Measurements from ENCODE around the gene SH3YL1. TPM values are rescaled to one million over a fixed set of nuclear protein-coding genes. Genes with fewer than 3 reads are reported as not detected.

SH3YL1 gene
- total and polyA plus RNA-seq, 2 experiments from 2014 or later, result 35.6 to 45.8 TPM

DNA sequence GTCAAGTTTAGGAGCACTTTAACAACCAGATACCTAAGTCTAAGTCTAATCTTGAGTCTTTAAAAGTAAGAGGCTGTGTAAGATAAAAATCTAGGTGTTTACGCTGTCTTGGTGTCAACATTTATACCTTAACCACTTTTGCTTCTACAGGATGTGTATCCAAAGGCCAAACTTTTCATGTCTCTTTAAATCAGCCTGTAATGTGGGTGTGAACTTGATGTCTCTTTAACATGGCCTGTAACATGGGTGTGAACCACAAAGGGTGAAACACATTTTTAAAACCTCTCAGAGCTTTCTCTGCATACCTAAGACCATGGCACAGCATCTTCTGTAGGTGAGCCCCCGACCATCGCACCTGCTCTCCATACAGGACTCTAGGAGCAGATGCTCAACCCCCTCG lies 40.4 kb downstream of the SH3YL1 start:
- no peak overlapping the region for H3K4me3 Mint-ChIP-seq
- H3K36me3 Mint-ChIP-seq (ENCODE audit: low read depth), result peaks cover 24% of the 10 kb centered on the region; the same call in 2 of the 3 replicates
- Histone ChIP-seq H3F3A (replicated peaks; ENCODE audit: low read depth) (no peaks in the 10 kb centered on the region), H2AFZ (no peak overlapping the region), H3K27ac (ENCODE audit: low read depth) (no peak overlapping the region), H3K36me3 (ENCODE audit: insufficient read depth) (peaks cover 5% of the 10 kb centered on the region; the same call in 1 of the 2 replicates), H3K4me1 (ENCODE audit: insufficient read depth) (no peaks in the 10 kb centered on the region), H3K79me2 (replicated peaks; ENCODE audit: insufficient read depth) (no peaks in the 10 kb centered on the region), H4K20me1 (replicated peaks; ENCODE audit: insufficient read depth) (peaks cover 3% of the 10 kb centered on the region; the same call in 1 of the 2 replicates), H3K27me3 (ENCODE audit: insufficient read depth) (no peaks in the 10 kb centered on the region), H3K9me2 (ENCODE audit: insufficient read depth) (no peaks in the 10 kb centered on the region), H3K4me2 (no peak overlapping the region), H3K4me3 (no peak overlapping the region)
- DNase-seq (ENCODE audit: low spot score) (no peak), ATAC-seq (no peak)
- TF ChIP-seq, protein P1, sequence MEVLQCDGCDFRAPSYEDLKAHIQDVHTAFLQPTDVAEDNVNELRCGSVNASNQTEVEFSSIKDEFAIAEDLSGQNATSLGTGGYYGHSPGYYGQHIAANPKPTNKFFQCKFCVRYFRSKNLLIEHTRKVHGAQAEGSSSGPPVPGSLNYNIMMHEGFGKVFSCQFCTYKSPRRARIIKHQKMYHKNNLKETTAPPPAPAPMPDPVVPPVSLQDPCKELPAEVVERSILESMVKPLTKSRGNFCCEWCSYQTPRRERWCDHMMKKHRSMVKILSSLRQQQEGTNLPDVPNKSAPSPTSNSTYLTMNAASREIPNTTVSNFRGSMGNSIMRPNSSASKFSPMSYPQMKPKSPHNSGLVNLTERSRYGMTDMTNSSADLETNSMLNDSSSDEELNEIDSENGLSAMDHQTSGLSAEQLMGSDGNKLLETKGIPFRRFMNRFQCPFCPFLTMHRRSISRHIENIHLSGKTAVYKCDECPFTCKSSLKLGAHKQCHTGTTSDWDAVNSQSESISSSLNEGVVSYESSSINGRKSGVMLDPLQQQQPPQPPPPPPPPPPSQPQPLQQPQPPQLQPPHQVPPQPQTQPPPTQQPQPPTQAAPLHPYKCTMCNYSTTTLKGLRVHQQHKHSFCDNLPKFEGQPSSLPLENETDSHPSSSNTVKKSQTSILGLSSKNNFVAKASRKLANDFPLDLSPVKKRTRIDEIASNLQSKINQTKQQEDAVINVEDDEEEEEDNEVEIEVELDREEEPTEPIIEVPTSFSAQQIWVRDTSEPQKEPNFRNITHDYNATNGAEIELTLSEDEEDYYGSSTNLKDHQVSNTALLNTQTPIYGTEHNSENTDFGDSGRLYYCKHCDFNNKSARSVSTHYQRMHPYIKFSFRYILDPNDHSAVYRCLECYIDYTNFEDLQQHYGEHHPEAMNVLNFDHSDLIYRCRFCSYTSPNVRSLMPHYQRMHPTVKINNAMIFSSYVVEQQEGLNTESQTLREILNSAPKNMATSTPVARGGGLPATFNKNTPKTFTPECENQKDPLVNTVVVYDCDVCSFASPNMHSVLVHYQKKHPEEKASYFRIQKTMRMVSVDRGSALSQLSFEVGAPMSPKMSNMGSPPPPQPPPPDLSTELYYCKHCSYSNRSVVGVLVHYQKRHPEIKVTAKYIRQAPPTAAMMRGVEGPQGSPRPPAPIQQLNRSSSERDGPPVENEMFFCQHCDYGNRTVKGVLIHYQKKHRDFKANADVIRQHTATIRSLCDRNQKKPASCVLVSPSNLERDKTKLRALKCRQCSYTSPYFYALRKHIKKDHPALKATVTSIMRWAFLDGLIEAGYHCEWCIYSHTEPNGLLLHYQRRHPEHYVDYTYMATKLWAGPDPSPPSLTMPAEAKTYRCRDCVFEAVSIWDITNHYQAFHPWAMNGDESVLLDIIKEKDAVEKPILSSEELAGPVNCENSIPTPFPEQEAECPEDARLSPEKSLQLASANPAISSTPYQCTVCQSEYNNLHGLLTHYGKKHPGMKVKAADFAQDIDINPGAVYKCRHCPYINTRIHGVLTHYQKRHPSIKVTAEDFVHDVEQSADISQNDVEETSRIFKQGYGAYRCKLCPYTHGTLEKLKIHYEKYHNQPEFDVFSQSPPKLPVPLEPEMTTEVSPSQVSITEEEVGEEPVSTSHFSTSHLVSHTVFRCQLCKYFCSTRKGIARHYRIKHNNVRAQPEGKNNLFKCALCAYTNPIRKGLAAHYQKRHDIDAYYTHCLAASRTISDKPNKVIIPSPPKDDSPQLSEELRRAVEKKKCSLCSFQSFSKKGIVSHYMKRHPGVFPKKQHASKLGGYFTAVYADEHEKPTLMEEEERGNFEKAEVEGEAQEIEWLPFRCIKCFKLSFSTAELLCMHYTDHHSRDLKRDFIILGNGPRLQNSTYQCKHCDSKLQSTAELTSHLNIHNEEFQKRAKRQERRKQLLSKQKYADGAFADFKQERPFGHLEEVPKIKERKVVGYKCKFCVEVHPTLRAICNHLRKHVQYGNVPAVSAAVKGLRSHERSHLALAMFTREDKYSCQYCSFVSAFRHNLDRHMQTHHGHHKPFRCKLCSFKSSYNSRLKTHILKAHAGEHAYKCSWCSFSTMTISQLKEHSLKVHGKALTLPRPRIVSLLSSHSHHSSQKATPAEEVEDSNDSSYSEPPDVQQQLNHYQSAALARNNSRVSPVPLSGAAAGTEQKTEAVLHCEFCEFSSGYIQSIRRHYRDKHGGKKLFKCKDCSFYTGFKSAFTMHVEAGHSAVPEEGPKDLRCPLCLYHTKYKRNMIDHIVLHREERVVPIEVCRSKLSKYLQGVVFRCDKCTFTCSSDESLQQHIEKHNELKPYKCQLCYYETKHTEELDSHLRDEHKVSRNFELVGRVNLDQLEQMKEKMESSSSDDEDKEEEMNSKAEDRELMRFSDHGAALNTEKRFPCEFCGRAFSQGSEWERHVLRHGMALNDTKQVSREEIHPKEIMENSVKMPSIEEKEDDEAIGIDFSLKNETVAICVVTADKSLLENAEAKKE (CRISPR knock-in tag; IDR thresholded peaks at IDR 0.05), result no peak
- TF ChIP-seq NANOG (IDR thresholded peaks at IDR 0.05; ENCODE audit: borderline replicate concordance) (no peak), CREB1 (CRISPR knock-in tag; IDR thresholded peaks at IDR 0.05; ENCODE audit: low read depth) (no peak), ZNF331 (CRISPR knock-in tag; IDR thresholded peaks at IDR 0.05; ENCODE audit: low read depth) (no peak), POLR2AphosphoS5 (IDR thresholded peaks at IDR 0.05; ENCODE audit: low read depth) (no peak), STAT1 (IDR thresholded peaks at IDR 0.05; ENCODE audit: unreplicated experiment) (no peak), ZNF114 (CRISPR knock-in tag; IDR thresholded peaks at IDR 0.05) (no peak), EZH2 (IDR thresholded peaks at IDR 0.05; ENCODE audit: low read depth, unreplicated experiment) (no peak), JUNB (IDR thresholded peaks at IDR 0.05; ENCODE audit: unreplicated experiment) (no peak)
- TF ChIP-seq, protein P2, sequence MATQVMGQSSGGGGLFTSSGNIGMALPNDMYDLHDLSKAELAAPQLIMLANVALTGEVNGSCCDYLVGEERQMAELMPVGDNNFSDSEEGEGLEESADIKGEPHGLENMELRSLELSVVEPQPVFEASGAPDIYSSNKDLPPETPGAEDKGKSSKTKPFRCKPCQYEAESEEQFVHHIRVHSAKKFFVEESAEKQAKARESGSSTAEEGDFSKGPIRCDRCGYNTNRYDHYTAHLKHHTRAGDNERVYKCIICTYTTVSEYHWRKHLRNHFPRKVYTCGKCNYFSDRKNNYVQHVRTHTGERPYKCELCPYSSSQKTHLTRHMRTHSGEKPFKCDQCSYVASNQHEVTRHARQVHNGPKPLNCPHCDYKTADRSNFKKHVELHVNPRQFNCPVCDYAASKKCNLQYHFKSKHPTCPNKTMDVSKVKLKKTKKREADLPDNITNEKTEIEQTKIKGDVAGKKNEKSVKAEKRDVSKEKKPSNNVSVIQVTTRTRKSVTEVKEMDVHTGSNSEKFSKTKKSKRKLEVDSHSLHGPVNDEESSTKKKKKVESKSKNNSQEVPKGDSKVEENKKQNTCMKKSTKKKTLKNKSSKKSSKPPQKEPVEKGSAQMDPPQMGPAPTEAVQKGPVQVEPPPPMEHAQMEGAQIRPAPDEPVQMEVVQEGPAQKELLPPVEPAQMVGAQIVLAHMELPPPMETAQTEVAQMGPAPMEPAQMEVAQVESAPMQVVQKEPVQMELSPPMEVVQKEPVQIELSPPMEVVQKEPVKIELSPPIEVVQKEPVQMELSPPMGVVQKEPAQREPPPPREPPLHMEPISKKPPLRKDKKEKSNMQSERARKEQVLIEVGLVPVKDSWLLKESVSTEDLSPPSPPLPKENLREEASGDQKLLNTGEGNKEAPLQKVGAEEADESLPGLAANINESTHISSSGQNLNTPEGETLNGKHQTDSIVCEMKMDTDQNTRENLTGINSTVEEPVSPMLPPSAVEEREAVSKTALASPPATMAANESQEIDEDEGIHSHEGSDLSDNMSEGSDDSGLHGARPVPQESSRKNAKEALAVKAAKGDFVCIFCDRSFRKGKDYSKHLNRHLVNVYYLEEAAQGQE (IDR thresholded peaks at IDR 0.05; ENCODE audit: unreplicated experiment), result no peak
- TF ChIP-seq, protein P3, sequence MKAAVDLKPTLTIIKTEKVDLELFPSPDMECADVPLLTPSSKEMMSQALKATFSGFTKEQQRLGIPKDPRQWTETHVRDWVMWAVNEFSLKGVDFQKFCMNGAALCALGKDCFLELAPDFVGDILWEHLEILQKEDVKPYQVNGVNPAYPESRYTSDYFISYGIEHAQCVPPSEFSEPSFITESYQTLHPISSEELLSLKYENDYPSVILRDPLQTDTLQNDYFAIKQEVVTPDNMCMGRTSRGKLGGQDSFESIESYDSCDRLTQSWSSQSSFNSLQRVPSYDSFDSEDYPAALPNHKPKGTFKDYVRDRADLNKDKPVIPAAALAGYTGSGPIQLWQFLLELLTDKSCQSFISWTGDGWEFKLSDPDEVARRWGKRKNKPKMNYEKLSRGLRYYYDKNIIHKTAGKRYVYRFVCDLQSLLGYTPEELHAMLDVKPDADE (IDR thresholded peaks at IDR 0.05), result no peak
- TF ChIP-seq, protein P4, sequence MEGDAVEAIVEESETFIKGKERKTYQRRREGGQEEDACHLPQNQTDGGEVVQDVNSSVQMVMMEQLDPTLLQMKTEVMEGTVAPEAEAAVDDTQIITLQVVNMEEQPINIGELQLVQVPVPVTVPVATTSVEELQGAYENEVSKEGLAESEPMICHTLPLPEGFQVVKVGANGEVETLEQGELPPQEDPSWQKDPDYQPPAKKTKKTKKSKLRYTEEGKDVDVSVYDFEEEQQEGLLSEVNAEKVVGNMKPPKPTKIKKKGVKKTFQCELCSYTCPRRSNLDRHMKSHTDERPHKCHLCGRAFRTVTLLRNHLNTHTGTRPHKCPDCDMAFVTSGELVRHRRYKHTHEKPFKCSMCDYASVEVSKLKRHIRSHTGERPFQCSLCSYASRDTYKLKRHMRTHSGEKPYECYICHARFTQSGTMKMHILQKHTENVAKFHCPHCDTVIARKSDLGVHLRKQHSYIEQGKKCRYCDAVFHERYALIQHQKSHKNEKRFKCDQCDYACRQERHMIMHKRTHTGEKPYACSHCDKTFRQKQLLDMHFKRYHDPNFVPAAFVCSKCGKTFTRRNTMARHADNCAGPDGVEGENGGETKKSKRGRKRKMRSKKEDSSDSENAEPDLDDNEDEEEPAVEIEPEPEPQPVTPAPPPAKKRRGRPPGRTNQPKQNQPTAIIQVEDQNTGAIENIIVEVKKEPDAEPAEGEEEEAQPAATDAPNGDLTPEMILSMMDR (conservative IDR thresholded peaks at IDR 0.05; ENCODE audit: low read depth in 2 of 2), result no peak
- no peaks in the 10 kb centered on the region for H3K4me1 Mint-ChIP-seq
- H3K27me3 Mint-ChIP-seq (ENCODE audit: insufficient read depth, low read depth, poor library complexity), result no peaks in the 10 kb centered on the region
- H3K27ac Mint-ChIP-seq, result no peak overlapping the region
- no peaks in the 10 kb centered on the region for H3K9me3 Mint-ChIP-seq
